ENCODE measurements around the gene GAPVD1. TPM values are rescaled to one million over a fixed set of nuclear protein-coding genes. Genes with fewer than 3 reads are reported as not detected.

The GAPVD1 gene
- total and polyA plus RNA-seq, 9 donors = 9.4 to 53.7 (median 40.5) TPM

GRCh38 chr9:125393426-125393825 is 131.8 kb downstream of the GAPVD1 start:
- no peak overlapping the region for H3K27ac ChIP-seq
- 84 to 89% (median 87%) methylated on average over 3 of the region's 3 CpGs for WGBS, 3 donors
- DNase-seq = no peak
- H3K9me3 ChIP-seq = no peaks in the 10 kb centered on the region
- no peaks in the 10 kb centered on the region for H3K36me3 ChIP-seq
- no peaks in the 10 kb centered on the region for H3K27me3 ChIP-seq
- TF ChIP-seq EP300 (IDR thresholded peaks at IDR 0.05) (no peak), POLR2A (IDR thresholded peaks at IDR 0.05) (no peak)
- TF ChIP-seq, protein P1, sequence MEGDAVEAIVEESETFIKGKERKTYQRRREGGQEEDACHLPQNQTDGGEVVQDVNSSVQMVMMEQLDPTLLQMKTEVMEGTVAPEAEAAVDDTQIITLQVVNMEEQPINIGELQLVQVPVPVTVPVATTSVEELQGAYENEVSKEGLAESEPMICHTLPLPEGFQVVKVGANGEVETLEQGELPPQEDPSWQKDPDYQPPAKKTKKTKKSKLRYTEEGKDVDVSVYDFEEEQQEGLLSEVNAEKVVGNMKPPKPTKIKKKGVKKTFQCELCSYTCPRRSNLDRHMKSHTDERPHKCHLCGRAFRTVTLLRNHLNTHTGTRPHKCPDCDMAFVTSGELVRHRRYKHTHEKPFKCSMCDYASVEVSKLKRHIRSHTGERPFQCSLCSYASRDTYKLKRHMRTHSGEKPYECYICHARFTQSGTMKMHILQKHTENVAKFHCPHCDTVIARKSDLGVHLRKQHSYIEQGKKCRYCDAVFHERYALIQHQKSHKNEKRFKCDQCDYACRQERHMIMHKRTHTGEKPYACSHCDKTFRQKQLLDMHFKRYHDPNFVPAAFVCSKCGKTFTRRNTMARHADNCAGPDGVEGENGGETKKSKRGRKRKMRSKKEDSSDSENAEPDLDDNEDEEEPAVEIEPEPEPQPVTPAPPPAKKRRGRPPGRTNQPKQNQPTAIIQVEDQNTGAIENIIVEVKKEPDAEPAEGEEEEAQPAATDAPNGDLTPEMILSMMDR (IDR thresholded peaks at IDR 0.05) = no peak
- intact Hi-C loops (cut with DNase I) = no loop called here
- no peak overlapping the region for H3K4me3 ChIP-seq
- H3K4me1 ChIP-seq (ENCODE audit: insufficient read depth) = no peaks in the 10 kb centered on the region

- Histone ChIP-seq H3K27ac (no peak overlapping the region), H3K4me1 (ENCODE audit: insufficient read depth) (no peaks in the 10 kb centered on the region), H3K9me3 (no peaks in the 10 kb centered on the region), H3K36me3 (no peaks in the 10 kb centered on the region), H3K27me3 (no peaks in the 10 kb centered on the region), H3K4me3 (no peak overlapping the region)
- intact Hi-C loops (cut with DNase I) = no loop called here
- no peak for DNase-seq
- WGBS, 3 donors = 95 to 96% (median 96%) methylated on average over 6 of the region's 6 CpGs
- TF ChIP-seq, protein P1 (IDR thresholded peaks at IDR 0.05) = no peak
- TF ChIP-seq EP300 (IDR thresholded peaks at IDR 0.05) = no peak
- TF ChIP-seq POLR2A (IDR thresholded peaks at IDR 0.05) = no peak
These were observed 135.2 kb downstream of the GAPVD1 start for GRCh38 chr9:125396799-125397198.

- Histone ChIP-seq H3K36me3 (no peaks in the 10 kb centered on the region), H3K4me1 (ENCODE audit: insufficient read depth) (no peaks in the 10 kb centered on the region), H3K9me3 (no peaks in the 10 kb centered on the region), H3K4me3 (no peak overlapping the region), H3K27me3 (no peaks in the 10 kb centered on the region), H3K27ac (no peak overlapping the region)
- no peak for DNase-seq
- intact Hi-C loops (cut with DNase I) = no loop called here
- 71 to 79% (median 73%) methylated on average over 11 of the region's 11 CpGs for WGBS, 3 donors
- TF ChIP-seq, protein P1 (IDR thresholded peaks at IDR 0.05) = no peak
- TF ChIP-seq POLR2A (IDR thresholded peaks at IDR 0.05) = no peak
These were observed 136.1 kb downstream of the GAPVD1 start for GRCh38 chr9:125397736-125398135.

DNA sequence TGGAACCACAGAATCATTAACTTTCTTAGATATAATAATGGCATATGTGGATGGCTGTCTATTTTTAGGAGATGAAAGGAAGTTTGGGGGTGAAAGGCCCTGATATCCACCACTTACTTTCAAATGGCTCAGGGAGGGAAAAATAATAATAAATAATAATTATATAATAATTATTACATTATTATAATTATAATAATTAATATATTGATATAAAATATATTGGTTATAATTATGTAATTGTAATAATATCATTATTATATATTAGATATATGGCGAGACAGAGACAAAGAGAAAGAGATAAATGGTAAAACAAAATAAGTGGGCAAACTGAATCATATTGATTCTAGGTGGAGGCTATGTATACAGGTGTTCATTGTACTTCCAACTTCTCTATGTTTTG is 136.6 kb downstream of the GAPVD1 start:
- no peak overlapping the region for H3K4me3 ChIP-seq
- no peaks in the 10 kb centered on the region for H3K36me3 ChIP-seq
- TF ChIP-seq EP300 (IDR thresholded peaks at IDR 0.05) (no peak), POLR2A (IDR thresholded peaks at IDR 0.05) (no peak)
- TF ChIP-seq, protein P1 (IDR thresholded peaks at IDR 0.05) = no peak
- 96 to 98% (median 98%) methylated on average over 1 of the region's 1 CpG for WGBS, 3 donors
- no peaks in the 10 kb centered on the region for H3K4me1 ChIP-seq (ENCODE audit: insufficient read depth)
- H3K27me3 ChIP-seq = no peaks in the 10 kb centered on the region
- intact Hi-C loops (cut with DNase I) = no loop called here
- no peak for DNase-seq
- no peak overlapping the region for H3K27ac ChIP-seq
- no peaks in the 10 kb centered on the region for H3K9me3 ChIP-seq

DNA sequence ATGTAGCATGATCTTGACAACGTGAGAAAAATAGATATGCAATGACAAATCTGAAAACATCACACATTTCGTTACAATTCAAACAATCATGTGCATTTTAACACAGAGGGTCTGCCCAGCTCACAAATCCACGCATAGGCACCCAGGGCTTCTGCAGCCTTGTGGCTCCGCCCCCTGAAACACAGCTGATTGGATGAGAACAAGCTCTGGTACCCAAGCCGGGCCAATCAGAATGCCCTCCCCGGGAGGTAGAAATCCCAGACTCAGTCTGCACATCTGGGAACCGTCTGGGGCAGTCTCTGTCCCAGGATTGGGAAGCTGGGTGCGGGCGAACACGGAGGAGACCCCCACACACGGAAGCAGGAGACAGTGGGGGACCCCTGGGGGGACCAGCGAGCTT is 137.5 kb downstream of the GAPVD1 start:
- Histone ChIP-seq H3K27me3 (no peaks in the 10 kb centered on the region), H3K9me3 (no peaks in the 10 kb centered on the region), H3K27ac (no peak overlapping the region), H3K36me3 (no peaks in the 10 kb centered on the region), H3K4me1 (ENCODE audit: insufficient read depth) (no peaks in the 10 kb centered on the region), H3K4me3 (no peak overlapping the region)
- intact Hi-C loops (cut with DNase I) = no loop called here
- DNase-seq = no peak
- WGBS, 3 donors = 88 to 95% (median 92%) methylated on average over 12 of the region's 12 CpGs
- TF ChIP-seq EP300 (IDR thresholded peaks at IDR 0.05) (no peak), POLR2A (IDR thresholded peaks at IDR 0.05) (no peak)
- TF ChIP-seq, protein P1 (IDR thresholded peaks at IDR 0.05) = no peak

Data from ovary (tissue), 9 donors.